Measurements from ENCODE around the gene PPY. TPM values are rescaled to one million over a fixed set of nuclear protein-coding genes. Genes with fewer than 3 reads are reported as not detected.
"Not testable (repeated sequence)": the region's sequence is repeated elsewhere in the genome, so short reads cannot be mapped to it uniquely, and the experiment has no call there.

The PPY gene
- total RNA-seq, 1 experiment from 2014 or later = not detected

DNA sequence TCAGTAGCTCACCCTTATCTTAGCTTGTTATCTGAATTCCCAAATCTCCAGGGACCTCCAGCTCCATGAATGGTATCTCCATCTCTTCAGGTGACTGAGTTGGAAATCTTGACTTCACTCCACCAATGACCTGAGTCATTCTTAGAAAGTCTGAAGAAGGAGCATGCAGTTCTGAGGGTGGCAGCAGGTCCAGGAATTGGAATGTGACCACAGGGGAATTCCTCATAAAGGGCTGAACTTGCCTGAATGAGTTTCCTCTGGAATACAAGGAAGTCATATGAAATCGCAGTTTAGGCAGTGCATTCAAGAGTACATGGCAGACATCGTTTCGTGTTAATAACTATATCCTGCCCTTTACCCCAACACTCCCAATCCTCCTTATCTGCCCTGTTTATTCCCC lies 24.0 kb upstream of the PPY start:
- DNase-seq (ENCODE audit: low spot score) = peak; percentile 67

DNA sequence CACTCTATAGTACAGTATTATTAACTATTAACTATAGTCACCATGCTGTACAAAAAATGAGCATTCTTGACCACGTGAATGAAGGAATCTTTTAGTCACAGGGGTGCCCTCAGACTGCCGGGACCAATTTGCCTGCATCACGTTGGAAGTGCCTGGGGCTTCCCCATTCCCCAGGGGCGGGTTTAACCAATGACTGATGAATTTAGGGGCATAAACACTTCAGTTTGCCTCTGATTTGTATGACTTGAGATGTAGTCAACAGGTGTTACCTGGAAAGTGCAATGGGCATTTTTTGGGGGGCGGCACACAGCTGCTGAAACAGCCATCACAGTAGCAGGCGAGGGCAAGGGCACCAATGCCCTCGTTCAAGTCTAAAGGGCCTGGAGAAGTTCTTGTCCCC lies 20.2 kb upstream of the PPY start:
- DNase-seq (ENCODE audit: low spot score) = no peak

DNA sequence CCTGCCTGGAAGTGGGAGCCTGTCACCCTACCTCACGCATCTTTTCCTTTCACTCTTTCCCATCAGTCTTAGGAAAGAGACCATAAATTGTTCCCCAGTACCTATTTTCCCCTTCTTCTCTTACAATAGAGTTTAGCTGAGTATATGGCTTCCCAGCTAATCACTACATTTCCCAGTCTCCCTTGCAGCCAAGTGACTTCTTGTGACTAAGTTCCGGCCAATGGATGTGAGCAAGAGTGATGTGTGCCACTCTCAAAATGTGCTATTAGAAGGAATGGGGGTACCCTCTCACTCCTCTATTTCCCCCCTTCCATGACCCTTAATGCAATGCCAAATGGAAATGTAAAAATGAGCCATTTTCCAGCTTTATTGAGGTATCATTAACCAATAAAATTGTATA lies 19.7 kb upstream of the PPY start:
- DNase-seq (ENCODE audit: low spot score) = no peak

DNA sequence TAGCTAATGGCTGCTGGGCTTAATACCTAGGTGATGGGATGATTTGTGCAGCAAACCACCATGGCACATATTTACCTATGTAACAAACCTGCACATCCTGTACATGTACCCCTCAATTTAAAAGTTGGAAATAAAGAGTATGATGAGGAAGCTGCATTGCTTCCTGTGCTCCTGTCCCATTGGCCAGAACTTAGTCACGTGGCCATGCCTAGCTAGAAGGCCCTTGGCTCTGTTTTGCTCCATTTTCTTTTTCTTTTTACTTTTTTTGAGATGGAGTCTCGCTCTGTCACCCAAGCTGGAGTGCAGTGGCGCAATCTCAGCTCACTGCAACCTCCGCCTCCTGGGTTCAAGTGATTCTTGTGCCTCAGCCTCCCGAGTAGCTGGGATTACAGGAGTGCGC lies 19.0 kb upstream of the PPY start:
- DNase-seq (ENCODE audit: low spot score) = not testable (repeated sequence)

DNA sequence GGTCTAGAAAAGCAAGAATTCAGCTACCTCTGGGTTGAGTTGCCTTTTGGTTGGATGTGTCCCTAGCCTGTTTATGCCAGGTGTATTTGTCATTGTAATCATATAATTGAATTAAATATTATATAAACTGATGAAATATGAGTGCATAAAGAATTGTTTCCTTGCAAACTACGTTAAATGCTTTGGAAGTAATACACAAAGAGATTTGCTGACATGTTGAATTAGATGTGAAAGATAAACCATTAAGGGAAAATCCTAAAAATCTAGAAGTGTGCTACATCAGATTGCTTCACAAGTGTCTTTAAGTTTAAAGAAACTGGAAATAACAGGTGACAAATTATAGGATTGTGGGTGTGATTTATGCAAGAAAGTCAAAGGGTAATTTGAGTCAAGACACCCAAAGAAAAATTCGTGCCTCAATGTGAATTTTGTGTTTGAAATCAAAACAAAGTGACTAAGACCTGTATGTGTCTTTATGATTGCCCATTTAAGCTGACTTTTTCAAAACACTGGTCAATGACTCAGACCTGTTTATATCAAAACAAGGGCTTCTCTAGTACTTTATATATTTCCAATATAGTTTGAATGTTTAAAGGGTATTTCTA lies 16.6 kb upstream of the PPY start:
- DNase-seq (ENCODE audit: low spot score) = peak; percentile 49

DNA sequence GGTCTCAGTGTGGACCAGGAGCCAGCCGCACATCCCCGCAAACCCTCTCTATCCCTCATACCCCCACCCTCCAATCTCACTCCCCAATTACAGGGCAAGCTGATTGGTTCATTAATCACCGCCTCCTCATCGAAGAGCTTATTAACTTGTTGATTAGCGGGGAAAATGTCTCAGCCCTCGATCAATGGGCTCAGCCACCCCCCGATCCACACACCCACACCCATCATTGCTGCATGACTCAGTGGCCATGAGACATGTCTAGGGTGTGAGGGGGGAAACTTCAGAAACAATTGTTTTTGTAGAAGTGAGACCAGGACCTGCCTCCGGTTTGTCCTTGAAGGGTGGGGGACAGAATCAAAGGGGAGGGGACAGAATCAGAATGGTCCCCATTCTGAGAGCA lies 13.9 kb upstream of the PPY start:
- no peak for DNase-seq (ENCODE audit: low spot score)

DNA sequence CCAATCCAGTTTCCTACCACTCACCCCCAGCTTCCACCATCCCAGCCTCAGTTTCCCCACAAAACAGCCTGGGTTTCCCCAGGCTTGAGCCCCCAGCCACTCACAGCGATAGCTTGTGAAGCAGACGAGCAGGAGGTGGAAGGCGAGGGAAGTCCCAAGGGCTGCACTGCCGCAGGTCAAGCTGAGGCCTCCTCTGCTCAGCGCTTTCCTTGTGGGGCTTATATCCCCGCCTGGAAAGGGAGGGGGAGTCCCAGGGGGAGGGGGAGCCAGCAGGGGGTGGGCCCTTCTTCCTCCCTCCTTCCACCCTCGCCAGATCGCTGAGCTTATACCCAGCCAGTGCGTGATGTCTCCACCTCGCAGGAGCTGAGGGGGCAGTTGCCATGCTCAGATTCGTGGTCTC lies 11.5 kb upstream of the PPY start, which contains the start of gene PYY:
Gene PYY, minus strand, starts transcription at position 195 of the 400 bp plus-strand sequence. CDS start 457 bp downstream, outside the sequence.
- no peak for DNase-seq (ENCODE audit: low spot score)

DNA sequence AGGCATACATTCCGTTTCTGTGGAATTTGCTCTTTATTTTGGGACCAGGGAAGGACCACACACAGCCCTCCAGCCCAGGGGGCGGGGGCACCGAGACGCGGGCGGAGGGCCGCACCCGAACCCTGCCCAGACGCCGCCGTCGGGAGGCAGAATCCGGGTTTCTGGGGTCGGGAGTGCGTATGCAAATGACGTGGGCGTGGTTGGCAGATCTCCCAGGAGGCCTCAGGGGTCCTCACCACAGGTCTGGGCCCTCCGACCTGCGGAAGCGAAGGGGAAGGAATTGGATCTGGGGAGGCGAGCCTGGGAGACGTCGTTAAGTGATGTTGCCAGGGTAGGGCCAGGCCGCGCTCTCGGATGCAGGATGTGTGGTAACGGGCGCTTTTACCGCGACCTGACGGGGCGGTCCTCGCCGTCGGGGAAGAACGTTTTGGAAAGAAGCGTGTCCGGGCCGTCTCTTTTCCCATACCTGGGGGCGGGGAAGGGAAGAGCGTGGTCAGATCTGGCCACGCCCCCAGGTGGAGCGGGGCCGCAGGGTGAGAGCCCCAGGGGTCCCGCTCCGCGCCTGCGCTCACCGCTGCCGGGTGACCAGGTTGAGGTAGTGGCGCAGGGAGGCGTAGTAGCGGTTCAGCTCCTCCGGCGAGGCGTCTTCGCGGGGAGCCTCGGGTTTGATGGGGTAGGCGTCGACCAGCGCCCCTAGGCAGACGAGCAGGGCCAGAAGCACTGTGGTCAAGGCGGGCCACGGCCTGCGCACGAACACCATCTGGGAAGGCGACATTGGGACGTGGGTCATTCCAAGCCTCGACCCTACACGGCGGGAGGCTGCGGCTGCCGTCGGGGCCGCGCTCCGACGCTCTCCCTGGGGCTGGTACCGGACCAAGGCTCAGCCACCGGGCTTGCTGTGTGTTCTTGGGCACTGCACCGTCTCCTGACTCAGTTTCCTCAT lies 10.7 kb upstream of the PPY start:
- no peak for DNase-seq (ENCODE audit: low spot score)

DNA sequence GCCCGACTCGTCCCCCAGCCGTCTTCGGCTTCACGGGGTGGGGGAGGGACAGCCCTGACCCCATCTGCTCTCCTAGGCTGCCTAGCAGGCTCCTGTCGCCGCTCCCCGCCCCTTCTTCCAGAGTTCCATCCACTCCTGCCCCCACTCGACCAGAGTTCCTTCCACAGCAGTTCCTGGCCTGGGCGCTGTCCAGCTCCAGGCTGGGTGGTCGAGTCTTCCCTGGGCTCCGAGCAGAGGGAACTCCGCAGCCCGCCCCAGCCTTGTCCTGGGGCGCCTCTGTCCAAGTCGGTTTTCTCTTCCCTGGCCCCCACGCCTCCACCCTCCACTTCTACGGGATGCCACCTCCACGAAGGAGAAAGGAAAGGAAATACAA lies 10.1 kb upstream of the PPY start:
- no peak for DNase-seq (ENCODE audit: low spot score)

DNA sequence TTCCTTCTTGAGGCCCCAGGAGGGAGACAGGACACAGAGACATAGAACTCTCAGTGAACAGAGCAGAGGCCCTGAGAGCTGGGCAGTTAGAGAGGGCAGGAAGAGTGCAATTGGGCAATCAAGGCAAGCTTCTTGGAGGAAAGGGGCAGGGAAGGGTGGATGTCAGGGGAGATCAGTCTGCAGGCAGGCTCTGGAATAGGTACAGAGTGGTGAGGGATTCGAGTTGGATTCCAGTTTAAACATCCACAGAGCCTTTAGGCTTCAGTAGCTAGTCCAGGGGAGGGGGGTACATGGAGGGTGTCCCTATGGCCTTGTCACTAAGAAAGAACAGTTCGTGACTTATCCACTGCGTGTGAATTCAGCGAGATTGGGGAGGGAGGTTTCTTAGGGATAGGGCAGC lies 9.5 kb upstream of the PPY start:
- no peak for DNase-seq (ENCODE audit: low spot score)

DNA sequence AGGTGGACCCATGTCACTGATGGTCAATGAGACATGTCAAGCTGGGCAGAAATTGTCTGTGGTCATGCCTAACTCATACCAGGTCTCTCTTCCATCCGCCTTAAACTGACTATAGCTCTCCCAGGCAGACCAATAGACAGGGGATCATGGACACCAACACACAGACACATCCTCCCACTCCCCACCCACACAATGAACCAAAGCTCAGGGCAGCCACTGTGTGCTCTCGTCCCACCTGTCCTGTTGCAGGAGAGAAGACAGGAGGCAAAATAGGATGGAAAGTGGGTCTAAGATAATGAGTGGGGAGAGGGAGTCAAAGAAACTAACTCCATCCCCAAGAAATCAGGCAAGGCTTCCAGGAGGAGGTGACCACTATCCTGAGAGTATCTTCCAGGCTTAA lies 8.3 kb upstream of the PPY start:
- DNase-seq (ENCODE audit: low spot score) = no peak

DNA sequence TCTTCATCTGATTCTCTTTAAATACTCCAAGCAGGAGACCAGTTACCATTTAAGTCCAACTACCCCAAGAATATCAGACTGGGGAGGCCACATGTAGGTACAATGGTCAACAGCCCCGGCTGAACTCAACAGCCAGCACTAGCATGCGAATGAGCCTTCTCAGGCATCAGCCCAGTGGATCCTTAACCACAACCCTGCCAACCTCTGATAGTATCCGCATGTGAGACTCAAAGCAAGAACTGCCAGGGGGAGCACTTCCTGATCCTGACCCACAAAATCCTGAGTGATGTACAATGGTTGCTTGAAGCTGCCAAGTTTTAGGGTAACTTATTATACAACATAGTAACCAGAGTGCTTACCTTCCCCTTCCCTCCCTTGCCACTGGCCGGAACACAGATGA lies 7.5 kb upstream of the PPY start:
- no peak for DNase-seq (ENCODE audit: low spot score)

DNA sequence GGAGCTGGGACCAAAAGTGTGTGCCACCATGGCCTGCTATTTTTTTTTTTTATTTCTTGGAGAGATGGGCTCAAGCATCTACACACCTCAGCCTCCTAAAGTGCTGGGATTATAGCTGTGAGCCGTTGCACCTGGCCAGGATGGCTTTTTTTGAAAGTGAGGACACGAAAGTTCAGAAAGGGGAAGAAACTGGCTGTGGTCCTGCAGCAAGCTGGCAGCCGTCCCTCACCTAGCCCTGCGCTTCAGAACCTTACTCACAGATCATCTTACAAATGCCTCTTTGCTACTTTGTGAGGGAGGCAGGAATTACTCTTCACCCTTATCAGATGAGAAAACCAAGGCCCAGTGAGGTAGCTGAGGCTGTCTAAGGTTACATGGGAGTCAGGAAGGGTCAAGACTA lies 4.5 kb upstream of the PPY start:
- DNase-seq (ENCODE audit: low spot score) = no peak

DNA sequence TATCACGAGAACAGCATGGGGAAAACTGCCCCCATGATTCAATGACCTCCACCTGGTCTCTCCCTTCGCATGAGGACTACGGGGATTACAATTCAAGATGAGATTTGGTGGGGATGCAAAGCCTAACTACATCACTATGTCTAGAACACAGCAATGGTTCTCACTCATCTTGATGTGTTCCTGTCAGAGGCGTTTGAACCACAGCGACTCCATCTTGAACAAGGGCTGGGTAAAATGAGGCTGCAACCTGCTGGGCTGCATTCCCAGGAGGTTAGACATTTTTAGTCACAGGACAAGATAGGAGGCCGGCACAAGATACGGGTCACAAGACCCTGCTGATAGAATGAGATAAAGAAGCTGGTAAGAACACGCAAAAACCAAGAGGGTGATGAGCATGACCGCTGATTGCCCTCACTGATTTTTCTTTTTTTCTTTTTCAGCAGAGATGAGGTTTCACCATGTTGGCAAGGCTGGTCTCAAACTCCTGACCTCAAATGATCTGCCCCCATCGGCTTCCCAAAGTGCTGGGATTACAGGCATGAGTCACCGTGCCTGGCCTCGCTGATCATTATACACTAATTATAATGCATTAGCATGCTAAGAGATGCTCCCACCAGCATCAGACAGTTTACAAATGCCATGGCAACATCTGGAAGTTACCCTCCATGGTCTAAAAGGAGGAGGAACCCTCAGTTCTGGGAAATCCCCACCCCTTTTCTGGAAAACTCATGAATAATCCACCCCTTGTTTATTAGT lies 3.0 kb upstream of the PPY start:
- DNase-seq (ENCODE audit: low spot score) = no peak

DNA sequence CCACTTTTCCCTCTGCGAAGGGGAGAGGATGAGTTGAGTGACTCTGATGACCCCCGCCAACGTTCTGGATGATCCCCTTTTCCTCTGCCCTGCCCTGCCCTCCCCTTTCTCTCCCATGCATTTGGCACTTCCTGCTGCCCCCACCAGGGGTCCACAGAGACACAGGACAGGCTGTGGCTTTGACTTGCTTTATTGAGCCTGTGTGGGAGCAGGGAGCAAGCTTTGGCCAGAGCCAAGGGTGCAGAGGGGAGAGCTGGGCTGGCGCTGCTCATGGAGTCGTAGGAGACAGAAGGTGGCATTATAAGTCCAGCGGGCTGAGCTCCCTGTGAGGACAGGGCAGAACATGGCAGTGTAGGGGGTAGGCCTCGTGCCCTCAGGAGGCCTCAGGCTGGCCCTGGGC lies 1.6 kb downstream of the PPY start:
- DNase-seq (ENCODE audit: low spot score) = peak; percentile 30

DNA sequence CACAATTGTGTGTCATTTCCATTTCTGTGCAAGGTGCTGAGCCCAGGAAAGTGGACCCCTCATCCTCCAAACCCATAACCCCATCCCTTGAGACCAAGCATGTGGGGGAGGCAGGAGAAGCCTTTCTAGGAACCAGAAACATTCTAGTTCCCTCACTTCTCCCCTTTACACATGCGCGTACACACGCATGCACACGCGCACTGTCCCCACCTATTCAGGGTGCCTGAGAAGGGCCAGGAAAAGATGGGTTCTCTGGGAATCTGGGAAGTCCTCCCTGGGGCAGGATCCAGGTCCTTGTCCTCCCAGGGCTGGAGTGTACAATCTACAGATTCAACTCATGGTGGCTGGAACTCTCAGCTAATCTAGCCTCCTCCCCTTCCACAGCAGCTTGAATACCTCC lies 2.4 kb downstream of the PPY start:
- DNase-seq (ENCODE audit: low spot score) = no peak

DNA sequence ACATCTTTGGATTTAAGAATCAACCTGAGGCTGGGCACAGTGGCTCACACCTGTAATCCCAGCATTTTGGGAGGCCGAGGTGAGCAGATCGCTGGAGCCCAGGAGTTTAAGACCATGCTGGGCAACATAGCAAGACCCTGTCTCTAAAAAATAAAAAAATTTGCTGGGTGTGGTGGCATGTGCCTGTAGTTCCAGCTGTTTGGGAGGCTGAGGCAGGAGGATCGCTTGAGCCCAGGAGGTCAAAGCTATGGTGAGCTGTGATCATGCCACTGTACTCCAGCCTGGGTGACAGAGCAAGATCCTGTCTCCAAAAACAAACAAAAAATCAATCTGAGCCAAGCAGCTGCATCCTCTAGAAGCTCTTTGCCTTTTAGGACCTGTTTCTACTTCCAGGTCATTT lies 2.8 kb downstream of the PPY start:
- not testable (repeated sequence) for DNase-seq (ENCODE audit: low spot score)

DNA sequence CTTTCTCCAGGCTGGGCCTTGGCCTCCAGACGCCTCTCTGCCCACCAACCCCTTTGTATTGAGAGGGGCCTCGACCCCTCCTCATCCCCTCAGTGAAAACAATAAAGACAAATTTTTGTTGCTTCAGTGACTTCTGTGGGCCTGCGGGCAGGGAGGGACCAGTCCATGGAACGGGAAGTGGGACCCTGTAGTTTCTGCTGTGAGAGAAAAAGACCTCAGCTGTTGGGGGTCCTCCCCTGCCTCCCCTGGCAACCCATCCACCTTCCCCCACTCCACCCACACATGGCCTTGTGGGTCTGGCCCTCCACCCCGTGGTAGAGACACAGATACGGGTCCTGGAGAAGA lies 3.5 kb downstream of the PPY start:
- DNase-seq (ENCODE audit: low spot score) = no peak

DNA sequence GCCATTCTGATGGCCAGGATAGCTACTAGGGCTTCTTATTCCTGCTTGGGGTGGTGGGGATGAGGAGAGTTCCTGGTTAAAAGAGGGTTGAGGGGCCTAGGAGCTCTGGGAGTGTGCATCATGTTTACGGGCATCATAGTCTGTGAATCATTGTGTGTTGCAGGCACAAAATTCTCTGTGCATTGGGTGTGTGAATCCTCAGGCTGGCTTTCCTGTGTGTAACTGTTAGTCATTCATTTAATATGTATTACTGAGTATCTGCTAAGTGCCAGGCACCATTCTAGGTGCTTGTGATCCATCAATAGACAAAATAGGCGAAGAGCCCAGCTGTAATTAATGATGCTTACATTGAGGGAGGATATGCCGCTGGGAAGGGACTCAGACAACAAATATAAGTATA lies 5.8 kb downstream of the PPY start:
- DNase-seq (ENCODE audit: low spot score) = no peak

DNA sequence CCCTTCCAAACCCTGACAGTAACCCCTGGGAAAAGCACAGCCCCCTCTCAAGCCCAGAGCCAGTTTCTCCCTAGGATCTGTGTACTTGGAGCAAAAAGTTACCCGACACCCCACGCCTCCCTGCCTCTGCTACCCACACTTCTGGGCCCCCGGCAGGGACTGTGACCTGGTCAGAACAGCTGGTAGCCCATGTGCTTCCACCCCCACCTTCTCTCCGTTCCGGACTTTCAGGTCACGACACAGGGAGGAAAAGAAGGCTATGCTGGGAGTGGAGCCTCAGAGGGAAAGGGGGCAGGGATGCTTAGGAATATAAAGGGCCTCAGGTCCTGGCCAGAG lies 6.4 kb downstream of the PPY start:
- DNase-seq (ENCODE audit: low spot score) = no peak

DNA sequence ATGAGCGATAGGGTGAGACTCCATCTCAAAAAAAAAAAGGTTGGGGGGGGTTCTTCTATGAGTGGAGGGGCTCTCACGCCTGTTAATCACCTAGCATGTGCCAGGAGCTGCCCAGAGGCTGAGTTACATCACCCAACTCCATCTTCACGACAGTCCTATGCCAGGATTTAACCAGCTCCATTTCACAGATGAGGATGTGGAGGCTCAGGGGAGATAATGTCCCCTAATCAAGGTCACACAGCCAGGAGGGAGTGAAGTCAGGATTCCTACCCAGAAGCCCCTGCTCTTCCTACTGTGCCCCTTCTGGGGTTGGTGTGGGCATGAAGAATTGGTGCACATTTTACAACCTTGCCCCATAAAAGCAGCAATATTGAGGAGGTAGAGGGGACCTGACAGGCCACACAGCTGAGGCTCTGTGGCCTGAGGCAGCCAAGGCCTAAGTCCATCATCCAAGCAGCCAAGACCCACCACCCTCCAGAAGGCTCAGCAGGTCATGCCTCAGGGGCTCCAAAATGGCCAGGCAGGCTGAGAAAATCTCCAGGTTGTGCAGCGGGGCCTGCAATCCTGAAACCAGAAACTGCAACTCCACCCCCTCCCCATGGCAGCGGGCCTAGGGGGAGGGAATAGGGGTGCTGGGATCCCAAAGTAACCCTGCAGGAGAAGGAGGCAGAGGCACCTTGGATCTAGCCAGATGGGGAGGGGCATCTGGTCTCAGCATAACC lies 6.9 kb downstream of the PPY start:
- no peak for DNase-seq (ENCODE audit: low spot score)

DNA sequence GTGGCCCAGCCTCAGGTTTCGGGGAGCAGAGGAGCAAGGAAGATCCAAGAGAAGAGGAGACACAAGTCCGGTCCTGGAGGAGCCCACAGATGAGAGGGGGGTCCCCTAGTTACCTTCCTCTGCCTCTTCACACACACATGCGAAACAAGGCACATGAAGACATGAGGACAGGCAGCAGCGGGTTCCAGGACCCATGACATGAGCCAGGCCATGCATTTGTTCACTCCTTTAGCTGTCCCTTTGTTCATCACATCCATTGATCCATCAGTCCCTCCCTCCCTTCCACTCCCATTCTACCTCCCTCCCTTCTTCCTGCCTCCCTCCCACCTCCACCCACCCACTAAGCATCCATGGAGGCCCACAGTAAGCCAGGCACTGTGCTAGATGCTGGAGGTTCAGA lies 9.4 kb downstream of the PPY start:
- no peak for DNase-seq (ENCODE audit: low spot score)

All from A172 (cell line).